Fibroblast of skin of left biceps (primary cell): ENCODE measurements around the gene ADD2.
A peak's percentile ranks its signal among the peaks of the same experiment; 100 is the strongest.
"Not testable (repeated sequence)": the region's sequence is repeated elsewhere in the genome, so short reads cannot be mapped to it uniquely, and the experiment has no call there.

Source experiments
- DNase-seq, 2 experiments: peaks; one replicate each; pipeline ENCODE4 v3.0.0-alpha.2; 2013; ENCODE audit warnings: low read depth in 2 of 2

The ADD2 gene, protein sequence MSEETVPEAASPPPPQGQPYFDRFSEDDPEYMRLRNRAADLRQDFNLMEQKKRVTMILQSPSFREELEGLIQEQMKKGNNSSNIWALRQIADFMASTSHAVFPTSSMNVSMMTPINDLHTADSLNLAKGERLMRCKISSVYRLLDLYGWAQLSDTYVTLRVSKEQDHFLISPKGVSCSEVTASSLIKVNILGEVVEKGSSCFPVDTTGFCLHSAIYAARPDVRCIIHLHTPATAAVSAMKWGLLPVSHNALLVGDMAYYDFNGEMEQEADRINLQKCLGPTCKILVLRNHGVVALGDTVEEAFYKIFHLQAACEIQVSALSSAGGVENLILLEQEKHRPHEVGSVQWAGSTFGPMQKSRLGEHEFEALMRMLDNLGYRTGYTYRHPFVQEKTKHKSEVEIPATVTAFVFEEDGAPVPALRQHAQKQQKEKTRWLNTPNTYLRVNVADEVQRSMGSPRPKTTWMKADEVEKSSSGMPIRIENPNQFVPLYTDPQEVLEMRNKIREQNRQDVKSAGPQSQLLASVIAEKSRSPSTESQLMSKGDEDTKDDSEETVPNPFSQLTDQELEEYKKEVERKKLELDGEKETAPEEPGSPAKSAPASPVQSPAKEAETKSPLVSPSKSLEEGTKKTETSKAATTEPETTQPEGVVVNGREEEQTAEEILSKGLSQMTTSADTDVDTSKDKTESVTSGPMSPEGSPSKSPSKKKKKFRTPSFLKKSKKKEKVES

DNA sequence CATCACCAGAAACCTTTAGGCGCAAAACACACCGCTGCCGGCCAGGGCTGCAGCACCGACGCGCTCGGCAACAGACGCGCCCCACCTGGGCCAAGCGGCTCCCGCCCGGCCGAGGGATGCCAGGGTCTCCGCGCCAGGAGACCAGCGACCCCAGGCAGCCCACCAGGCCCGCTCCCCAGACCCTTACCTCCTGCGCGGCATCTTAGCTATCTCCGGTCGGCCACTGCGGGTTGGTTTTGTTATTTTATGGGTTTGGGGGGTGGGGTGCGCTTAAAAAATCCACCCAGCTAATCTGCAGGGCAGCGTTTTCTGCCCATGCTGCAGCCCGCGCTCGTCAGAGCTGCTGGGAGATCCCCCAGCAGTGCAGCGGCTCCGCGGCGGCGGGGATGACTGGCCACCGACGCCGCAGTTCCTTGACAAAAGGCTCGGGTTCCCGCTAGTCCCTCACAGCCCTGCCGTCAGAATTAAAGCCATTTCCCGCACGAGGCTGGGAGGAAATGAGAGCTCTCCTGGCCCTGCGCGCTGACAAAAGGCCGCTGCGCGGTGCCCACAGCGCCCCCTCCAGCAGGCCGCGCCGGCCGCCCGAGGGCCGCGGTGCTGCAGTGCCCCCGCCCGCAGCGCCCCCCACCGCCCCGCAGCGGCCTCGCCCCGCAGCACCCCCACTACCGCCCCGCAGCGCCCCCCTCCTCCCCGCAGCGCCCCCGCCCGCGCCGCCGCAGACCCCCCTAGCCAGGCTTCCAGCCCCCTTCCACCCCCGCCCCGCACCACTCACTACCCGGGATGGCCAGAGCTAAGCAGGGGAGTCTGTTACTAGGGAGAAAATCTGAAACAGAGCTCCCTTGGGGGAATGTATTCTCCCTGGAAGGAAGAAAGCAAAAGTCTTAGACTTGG is at the start of gene ADD2:
Gene ADD2 (minus strand): TSS at position 502 of the 891 bp plus-strand sequence. CDS start 61,792 bp downstream, outside the sequence.
- DNase-seq, result peak in 1 of 2 experiments; percentile 25

DNA sequence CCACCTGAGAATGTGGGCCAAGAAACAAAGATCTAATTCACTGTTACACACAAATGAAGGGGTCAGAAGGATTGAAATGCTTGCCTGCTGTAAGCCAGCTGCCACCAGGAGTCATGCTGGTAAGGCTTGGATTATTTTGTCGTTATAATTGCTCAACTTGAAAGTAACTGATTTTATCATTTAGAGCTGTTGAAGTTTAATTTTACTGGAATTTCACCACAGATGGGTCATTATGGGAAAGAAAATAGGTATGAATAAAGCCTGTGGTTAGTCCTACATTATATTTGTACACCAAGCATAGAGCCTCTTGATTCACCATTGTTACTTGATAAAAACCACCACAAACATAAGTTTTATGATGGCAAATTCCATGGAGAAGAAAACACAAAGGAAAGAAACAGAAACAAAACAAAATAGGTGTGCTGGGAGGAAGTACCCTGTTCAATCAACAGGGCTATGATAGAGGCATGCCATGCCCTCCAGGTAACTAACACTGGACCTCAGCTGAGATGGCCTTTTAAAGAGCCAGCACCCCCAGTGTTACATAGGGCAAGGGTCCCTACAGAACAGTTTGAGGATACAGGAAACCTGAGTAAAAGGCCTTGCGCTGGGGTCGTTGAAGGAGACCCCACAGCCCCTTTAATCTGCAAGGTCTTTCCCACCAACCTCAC is 49.4 kb upstream of the ADD2 start:
- DNase-seq, result no peak

DNA sequence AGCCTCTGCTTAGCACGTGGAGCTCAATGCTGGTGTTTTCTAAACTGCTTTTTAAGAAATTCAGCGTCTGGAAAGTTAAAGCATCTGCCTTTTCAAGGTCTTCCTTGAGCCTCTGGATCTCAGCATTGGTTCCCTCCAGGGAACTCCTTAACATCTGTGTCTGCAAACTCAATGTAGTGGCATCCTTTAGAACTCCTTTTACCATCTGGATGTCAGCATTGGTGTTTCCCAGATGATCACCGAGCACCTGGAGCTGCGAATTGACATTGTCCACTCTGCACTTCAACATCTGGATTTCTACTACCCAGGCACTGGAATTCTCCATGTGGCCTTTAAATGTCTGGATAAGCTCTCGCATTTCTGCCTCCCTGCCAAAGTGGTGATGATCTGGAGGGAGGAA is 48.7 kb upstream of the ADD2 start:
- DNase-seq, result no peak

DNA sequence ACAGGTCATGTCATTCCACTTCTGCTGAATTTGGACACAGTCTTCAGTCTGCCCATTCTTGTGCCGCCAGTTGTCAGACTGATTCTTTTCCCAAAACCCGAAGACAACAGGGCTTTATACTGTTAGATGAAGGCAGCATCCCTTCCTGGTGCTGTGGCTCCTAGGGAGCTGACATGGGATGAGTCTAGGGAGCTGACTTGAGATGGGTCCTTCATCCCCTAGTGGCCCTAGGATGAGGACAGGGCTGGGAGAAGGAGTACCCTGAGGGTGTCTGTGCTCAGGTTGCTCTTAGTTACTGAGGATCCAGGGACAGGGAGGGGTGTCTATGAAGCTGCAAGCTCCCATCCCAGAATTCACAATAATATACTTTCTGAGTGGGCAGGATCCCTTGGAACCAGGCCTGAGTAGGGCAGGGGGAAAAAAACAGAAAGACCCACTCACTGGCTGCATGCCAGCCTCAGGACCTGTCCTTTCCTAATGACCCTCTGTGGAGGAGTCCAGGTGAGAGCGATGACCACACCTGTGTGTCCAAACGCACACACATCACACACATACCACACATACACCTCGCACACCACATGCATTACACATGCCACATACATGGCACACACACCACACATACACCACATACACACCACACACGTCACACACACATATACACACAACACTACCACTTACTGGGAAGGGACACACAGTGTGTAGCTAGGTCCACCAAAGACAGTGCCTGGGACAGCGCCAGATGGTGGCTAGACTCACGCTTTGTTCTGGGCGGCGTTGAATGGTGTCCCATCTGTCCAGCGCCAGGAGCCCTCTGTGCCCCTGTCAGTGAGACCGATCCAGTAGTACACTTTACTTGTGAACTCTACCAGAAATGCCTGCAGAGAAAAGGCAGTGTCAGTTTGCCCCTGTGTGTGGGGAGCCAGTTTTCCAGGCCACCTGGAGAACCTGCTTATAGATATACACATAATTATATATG is 41.3 kb upstream of the ADD2 start:
- DNase-seq, result no peak

DNA sequence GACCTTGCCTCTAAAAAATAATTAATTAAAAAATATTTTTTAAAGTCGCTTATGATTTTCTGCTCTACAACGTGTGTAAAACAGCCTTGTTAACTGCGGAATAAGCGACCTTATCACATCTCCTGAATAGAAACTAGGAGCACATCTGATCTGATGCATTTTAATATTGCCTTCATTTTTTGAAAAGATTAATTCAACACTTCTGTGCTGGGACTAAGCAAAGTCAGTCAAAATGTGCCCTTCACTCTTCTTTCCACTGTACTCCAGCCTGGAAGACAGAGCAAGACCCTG is 39.8 kb upstream of the ADD2 start:
- no peak for DNase-seq

DNA sequence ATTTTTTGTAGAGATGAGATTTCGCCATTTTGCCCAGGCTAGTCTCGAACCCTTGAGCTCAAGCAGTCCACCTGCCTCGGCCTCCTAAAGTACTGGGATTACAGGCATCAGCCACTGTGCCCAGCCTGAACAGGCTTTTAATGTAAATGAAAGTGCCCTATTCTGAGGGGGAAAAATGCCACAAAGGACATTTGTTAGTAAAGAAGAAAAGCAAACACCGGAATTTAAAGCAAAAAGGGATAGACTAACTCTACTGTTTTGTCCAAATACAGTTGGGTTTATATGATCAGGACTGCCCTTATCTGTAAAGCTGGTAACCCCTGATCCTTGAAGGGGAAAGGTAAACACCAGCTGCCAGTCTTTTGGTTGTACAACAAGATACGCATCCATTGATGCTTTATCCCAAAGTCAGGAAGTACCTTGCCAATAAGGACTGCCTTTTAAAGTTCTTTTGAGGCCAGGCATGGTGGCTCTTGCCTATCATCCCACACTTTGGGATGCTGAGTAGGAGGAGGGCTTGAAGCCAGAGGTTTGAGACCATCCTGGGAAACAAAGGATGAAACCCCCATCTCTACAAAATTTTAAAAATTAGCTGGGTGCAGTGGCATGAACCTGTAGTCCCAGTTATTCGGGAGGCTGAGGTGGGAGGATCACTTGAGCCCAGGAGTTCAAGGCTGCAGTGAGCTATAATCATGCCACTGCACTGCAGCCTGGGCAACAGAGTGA is 39.3 kb upstream of the ADD2 start:
- no peak for DNase-seq

DNA sequence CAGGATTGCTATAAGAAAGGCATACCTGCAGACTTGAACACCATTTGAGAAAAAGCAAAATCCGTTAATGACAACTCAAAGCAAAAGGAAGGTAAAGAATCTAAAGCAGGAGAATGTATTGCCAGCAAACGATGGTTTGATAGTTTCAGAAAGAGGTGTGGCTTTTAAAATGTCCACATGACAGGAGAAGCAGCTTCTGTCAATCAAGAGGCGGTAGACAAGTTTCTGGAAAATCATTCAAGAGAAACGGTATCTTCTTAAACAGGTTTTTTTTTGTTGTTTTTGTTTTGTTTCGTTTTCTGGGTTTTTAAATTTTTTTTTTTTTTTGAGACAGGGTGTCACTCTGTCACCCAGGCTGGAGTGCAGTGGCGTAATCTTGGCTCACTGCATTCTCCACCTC is 38.6 kb upstream of the ADD2 start:
- no peak for DNase-seq

DNA sequence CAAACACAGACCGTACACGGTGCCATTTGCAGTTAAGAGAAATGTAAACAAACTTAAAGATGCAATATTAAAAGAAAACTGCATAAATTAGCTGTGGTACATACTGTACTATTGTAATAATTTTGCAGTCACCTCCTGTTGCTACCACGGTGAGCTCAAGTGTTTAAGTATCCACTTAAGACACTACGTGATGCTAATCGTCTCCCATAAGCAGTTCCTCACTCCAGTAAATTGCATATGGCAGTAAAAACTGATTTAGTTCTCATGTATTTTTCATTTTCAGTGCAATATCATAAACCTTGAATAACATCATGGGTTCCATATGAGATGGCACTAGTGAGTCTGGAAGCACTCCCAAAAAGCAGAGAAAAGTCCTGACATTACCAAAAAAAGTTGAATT is 38.0 kb upstream of the ADD2 start:
- no peak for DNase-seq

DNA sequence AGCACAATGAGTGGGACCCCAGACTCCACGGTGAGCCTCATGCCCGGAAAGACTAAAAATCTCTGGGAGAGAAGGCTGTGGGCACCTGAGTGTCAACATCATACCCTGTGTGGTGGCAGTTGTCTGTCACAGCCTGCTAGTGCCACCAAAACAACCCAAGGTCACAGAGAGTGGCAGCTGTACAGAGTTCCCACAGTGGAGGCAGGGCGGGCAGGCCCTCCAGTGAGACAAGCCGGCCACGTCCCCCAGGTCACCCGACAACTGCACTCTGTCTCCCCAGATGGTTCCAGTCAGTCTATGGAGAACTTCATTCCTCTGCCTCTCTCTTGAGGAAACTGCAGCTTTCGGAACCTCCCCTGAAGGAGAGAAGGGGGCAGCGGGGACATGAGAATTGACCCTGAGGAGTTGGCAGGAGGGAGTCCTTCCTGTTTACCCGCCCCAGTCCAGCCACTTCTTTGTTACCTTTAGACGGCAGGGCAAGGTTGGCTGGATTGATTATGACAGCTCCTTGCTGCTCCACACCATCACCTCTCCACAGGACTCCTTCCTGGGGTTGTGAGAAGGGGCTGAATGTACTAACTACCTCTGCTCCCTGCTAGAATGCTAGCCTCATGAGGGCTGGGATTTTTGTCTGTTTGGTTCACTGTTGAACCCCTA is 33.7 kb upstream of the ADD2 start:
- DNase-seq, result no peak

DNA sequence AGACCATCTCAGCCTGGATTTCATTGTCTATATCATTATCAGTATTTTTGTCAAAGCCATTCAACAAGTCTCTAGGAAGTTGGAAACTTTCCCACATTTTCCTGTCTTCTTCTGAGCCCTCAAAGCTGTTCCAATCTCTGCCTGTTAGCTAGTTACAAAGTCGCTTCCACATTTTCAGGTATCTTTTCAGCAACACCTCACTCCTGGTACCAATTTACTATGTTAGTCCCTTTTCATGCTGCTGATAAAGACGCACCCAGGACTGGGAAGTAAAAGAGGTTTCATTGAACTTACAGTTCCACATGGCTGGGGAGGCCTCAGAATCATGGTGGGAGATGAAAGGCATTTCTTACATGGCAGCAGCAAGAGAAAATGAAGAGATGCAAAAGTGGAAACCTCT is 31.7 kb upstream of the ADD2 start:
- DNase-seq, result no peak

DNA sequence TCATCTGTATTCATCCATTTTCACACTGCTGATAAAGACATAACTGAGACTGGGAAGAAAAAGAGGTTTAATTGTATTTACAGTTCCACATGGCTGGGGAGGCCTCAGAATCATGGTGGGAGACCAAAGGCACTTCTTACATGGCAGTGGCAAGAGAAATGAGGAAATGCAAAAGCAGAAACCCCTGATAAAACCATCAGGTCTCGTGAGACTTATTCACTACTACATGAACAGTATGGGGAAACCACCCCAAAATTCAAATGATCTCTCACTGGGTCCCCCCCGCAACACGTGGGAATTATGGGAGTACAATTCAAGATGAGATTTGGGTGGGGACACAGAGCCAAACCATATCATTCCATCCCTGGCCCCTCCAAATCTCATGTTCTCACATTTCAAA is 30.0 kb upstream of the ADD2 start:
- DNase-seq, result not testable (repeated sequence)

DNA sequence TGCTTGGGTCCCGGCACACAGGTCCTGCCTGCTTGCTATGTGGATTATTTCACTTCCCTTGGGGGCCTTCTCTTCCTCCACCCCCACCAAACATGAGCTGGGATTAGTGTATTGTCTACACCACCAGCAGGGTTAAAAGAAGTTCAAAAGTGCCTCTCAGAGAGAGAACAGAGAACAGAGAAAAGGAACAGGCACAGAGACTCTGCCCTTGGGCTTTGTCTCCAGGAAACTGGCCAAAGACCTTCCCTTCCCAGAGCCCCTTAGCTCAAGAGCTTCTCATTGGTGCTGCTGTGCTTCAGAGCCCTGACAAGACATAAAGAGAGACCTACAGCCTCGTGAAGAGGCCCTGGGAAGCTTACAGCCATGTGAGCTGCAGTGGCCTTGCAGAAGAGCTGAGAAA is 29.5 kb upstream of the ADD2 start:
- no peak for DNase-seq

DNA sequence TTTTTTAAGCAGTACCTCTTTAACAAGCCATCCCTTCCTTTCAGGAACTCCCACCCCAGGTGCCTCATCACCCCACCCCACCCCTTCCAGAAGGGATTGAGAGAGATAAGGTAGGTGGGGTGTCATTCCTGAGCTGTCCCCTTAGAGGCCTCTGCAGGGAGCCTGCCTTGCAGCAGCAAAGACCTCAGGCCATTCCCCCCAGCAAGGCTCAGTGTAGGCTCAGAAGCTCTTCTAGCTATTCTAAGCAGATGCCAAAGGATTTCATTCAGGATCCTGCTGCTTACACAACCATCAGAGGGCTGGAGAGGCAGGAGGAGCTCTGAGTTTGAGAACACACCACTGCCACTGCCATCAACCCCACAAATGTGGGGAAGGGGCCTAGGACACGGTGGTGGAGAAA is 28.3 kb upstream of the ADD2 start:
- no peak for DNase-seq

DNA sequence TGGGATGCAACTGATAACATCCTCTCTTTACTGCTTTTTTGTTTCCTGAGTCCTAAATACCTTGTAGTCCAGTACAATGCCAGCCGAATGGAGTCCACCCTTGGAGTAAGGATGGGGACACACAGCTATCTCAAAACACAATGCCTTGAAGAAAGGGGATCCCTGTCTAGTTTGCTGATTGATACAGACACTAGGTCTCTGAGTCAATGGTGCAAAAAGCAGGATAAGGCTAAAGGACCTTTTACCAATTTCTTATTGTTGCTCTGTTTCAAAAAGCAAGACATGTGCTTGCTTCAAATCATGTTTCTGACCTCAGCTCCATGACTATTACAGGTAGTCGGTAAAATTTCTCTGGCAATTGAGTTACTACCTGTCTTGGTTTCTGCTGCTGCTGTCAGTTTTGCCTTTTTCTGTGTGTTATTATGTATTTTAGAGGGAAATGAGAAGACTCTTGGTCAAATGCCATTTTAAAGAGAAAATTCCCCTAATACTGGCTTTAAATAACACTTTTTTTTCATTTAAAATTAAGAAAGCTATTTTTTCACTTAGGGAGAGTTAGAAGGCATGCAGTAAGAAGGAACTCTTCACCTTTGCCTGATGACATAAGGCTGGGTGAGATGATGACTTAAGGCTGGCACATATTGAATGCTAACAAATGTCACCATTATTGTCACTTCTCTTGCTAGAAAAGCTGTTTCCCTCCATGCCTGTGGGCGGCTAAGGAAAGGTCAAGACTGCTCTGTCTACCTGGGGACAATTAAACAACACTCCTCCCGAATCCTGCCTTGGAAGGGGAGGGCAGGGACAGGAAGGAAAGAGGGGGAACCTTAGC is 27.4 kb upstream of the ADD2 start:
- no peak for DNase-seq

DNA sequence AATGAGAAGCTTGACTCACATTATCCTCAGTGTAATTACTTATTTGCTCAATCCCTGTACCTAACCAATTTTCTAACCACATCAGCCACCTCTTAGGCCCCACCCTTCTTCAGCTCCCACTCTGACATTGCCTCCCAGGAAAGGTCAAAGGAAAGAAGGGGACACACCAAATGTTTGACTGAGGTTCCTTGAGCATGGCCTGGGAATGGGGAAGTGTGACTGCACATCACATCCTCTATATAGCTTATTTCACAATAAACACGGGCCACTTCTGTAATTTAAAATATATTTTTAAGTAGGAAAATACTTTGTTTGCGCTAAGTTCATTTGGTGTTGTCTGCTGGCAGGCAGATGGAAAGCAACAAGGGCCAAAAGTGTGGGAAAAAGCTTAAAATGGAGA is 25.4 kb upstream of the ADD2 start:
- no peak for DNase-seq

DNA sequence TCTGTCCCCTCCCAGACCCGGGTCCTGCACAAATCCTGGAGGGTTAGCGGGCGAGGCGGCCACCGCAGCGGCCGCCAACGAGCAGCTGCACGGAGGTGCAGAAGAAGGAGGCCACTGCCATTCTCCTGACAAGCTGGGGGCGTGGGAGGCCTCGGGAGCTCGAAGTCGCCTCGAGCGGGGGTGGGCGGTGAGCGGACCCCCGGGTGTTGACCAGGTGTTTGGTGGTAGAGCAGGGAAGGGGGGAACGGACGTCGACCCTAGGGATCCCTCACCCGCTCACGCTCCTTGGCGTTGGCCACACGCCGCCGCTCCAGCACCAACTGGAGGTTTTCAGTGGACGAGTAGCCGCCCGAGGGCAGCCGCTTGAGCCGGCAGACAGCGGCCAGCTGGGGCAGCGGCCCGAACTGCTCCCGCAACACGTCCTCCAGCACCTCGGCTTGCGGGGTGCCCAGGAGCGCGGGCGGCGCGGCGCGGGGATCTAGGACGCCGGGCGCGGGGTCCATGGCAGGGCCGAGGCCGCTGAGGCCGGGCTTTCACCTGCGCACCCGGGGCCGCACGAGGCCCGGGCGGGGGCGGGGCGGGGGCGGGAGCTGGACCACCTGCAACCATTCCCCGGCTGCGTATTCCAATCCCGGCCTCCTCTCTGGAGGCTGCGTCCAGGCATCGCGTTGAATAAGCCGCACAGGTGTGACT is 22.3 kb upstream of the ADD2 start, which contains the start of gene FIGLA:
Gene FIGLA (minus strand): TSS at position 508 of the 693 bp plus-strand sequence. CDS start 5 bp downstream, at position 503.
- no peak for DNase-seq

DNA sequence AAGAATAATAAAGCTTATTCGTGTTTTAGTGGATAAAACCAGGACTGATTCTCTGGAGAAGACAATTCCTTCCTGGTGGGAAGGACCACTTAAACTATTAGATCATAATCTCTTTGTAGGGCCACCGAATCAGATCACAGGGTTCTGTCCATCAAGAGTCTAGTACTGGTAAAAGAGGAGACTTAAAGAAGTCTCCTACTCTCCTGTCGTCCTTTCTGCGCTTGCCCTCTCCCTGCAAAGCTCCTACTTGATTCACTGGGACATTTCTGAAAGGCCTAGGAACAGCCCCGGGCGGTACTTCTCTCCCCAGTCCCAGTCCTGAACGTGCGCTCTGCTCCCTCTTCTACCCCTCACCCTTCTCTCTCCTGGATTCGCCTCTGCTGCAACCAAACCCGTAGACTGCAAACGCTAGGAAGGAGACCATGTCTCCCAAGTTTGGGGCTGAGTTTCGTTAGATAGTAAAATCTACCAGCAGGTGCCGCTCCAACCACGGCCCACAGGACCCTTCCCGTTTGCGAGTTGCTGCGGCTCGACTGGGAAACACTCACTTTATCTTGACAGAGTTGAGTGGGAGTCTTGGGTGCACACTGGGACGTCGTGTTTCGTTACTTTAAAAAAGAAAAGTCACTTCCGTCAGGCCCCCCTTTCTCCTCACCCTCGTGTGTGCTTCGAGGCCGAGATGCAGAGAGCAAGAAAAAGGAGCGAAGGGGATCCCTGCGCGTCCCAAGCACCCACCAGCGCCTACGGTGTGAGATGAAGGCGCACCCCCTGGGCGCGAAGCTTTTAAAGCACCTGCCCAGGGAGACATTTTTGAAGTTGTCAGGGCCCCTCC is 21.5 kb upstream of the ADD2 start:
- DNase-seq, result no peak
